Fibroblast of lung (primary cell): ENCODE results near the gene SLC19A3. TPM values are rescaled to one million over a fixed set of nuclear protein-coding genes. Genes with fewer than 3 reads are reported as not detected.

Experiments used
- DNase-seq, 2 donors: peaks; one replicate each; pipeline versions ENCODE4 v3.0.0 to v3.0.0-alpha.2; 2010; ENCODE audit warnings: low read depth in 2 of 2
- H2AFZ ChIP-seq: 2 replicates; pipeline ENCODE4 v1.5.1; 2012; ENCODE audit warnings: low read length, control low read depth, inconsistent platforms
- H3K27ac ChIP-seq: 2 replicates; pipeline ENCODE4 v1.5.1; 2011; ENCODE audit warnings: low read length, control low read depth; ENCODE audit not compliant: insufficient read depth
- H3K27me3 ChIP-seq: 2 replicates; pipeline ENCODE4 v1.5.1; 2011; ENCODE audit warnings: mild to moderate bottlenecking, low read length; ENCODE audit not compliant: control insufficient read depth, insufficient read depth
- H3K36me3 ChIP-seq: 2 replicates; pipeline ENCODE4 v1.5.1; 2011; ENCODE audit warnings: low read length; ENCODE audit not compliant: control insufficient read depth, insufficient read depth
- H3K4me1 ChIP-seq: 2 replicates; pipeline ENCODE4 v1.5.1; 2011; ENCODE audit warnings: low read length; ENCODE audit not compliant: control insufficient read depth, insufficient read depth; ENCODE audit errors: extremely low read depth
- H3K4me2 ChIP-seq: 2 replicates; pipeline ENCODE4 v1.5.1; 2011; ENCODE audit warnings: low read length, control low read depth; ENCODE audit not compliant: insufficient read depth; ENCODE audit errors: extremely low read depth
- H3K4me3 ChIP-seq, 4 experiments: fragments of 200-600 bp in 1 of 4; sonication (generic) in 1 of 4; replicated peaks in 1 of 4; 2 replicates each; pipeline ENCODE4 v1.5.1; 2011 to 2016; ENCODE audit warnings: low read length in 4 of 4, low read depth in 3 of 4, mild to moderate bottlenecking in 3 of 4, control low read depth in 2 of 4, inconsistent platforms in 1 of 4, mixed read lengths in 1 of 4; ENCODE audit not compliant: insufficient read depth in 1 of 4; ENCODE audit errors: control extremely low read depth in 1 of 4
- H3K79me2 ChIP-seq: 2 replicates; pipeline ENCODE4 v1.5.1; 2012; ENCODE audit warnings: mild to moderate bottlenecking, low read length, inconsistent platforms; ENCODE audit not compliant: control insufficient read depth, insufficient read depth
- H3K9ac ChIP-seq: 2 replicates; pipeline ENCODE4 v1.5.1; 2011; ENCODE audit warnings: mild to moderate bottlenecking, low read length, control low read depth; ENCODE audit not compliant: insufficient read depth
- H3K9me3 ChIP-seq: 2 replicates; pipeline ENCODE4 v1.5.1; 2012; ENCODE audit warnings: low read depth, low read length; ENCODE audit not compliant: control insufficient read depth, insufficient read depth
- H4K20me1 ChIP-seq: 2 replicates; pipeline ENCODE4 v1.5.1; 2011; ENCODE audit warnings: low read length; ENCODE audit not compliant: control insufficient read depth, insufficient read depth; ENCODE audit errors: extremely low read depth
- EZH2 ChIP-seq: IDR thresholded peaks from 2 replicates; pipeline ENCODE4 v1.5.1; 2012; ENCODE audit warnings: low read length, control low read depth, mild to moderate bottlenecking; ENCODE audit errors: missing control alignments
- polyA plus RNA-seq, 2 donors: library from polyadenylated mRNA; depleted of rRNA in 1 of 2; stranded (reverse) in 1 of 2; unstranded in 1 of 2; fragments of >200 nt; gene quantifications; 2 replicates each; pipeline ENCODE4 v1.2.1, GENCODE V29; 2011 to 2012; ENCODE audit warnings: missing spikeins in 1 of 2
- total RNA-seq: library from RNA; depleted of rRNA; stranded (reverse); fragments of >200 nt; gene quantifications from 2 replicates; pipeline ENCODE4 v1.2.1, GENCODE V29; 2014
- TF ChIP-seq, protein P1 (sequence below), 2 donors: IDR thresholded peaks in 1 of 2; conservative IDR thresholded peaks in 1 of 2; 1 replicate in 1 of 2; 2 replicates in 1 of 2; pipeline ENCODE4 v1.5.1; 2011 to 2012; ENCODE audit warnings: low read length in 2 of 2, control low read depth in 1 of 2, inconsistent platforms in 1 of 2, low read depth in 1 of 2, mild to moderate bottlenecking in 1 of 2

Gene SLC19A3
- total and polyA plus RNA-seq, 2 donors (not counting 1 experiment from before 2014, with no cell fraction given): 0.11 to 0.17 TPM

DNA sequence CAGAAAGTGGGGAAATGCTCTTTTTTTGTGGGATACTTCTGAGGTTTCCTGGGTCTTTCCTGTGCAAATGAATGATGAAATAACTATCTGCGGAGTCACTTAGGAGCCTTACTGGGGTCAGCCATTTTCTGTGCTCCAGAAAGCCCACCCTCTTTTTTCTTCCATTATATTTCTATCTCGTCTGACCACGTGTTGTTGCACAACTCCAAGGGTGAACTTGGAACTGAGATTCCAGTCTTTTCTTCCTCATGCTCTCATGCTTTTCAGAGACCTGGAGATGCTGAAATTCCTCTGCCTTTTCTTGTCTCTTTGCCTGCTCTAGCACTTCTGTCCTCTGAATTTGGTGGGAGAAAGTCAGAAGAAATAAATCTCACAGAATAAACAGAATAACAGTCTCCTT, 56.0 kb downstream of the SLC19A3 start:
- Histone ChIP-seq H3K27ac (no peak overlapping the region), H3K36me3 (no peaks in the 10 kb centered on the region), H3K4me3 (no peak overlapping the region), H3K4me1 (no peaks in the 10 kb centered on the region), H3K9ac (no peak overlapping the region), H3K9me3 (no peaks in the 10 kb centered on the region), H4K20me1 (no peaks in the 10 kb centered on the region), H3K4me2 (no peak overlapping the region), H3K27me3 (no peaks in the 10 kb centered on the region), H3K79me2 (no peaks in the 10 kb centered on the region), H2AFZ (no peak overlapping the region)
- no peak for TF ChIP-seq EZH2
- TF ChIP-seq, protein P1, sequence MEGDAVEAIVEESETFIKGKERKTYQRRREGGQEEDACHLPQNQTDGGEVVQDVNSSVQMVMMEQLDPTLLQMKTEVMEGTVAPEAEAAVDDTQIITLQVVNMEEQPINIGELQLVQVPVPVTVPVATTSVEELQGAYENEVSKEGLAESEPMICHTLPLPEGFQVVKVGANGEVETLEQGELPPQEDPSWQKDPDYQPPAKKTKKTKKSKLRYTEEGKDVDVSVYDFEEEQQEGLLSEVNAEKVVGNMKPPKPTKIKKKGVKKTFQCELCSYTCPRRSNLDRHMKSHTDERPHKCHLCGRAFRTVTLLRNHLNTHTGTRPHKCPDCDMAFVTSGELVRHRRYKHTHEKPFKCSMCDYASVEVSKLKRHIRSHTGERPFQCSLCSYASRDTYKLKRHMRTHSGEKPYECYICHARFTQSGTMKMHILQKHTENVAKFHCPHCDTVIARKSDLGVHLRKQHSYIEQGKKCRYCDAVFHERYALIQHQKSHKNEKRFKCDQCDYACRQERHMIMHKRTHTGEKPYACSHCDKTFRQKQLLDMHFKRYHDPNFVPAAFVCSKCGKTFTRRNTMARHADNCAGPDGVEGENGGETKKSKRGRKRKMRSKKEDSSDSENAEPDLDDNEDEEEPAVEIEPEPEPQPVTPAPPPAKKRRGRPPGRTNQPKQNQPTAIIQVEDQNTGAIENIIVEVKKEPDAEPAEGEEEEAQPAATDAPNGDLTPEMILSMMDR (conservative IDR thresholded peaks at IDR 0.05 in 1 of 2, IDR thresholded peaks at IDR 0.05 in 1 of 2; ENCODE audit: low read depth in 1 of 2, low read length in 2 of 2): no peak
- peak in 1 of 2 donors; percentile 6 for DNase-seq

GRCh38 chr2:227661025-227661649, 56.7 kb downstream of the SLC19A3 start:
- no peak overlapping the region for H3K4me3 ChIP-seq
- H3K9ac ChIP-seq: no peak overlapping the region
- TF ChIP-seq EZH2: no peak
- TF ChIP-seq, protein P1 (conservative IDR thresholded peaks at IDR 0.05 in 1 of 2, IDR thresholded peaks at IDR 0.05 in 1 of 2; ENCODE audit: low read depth in 1 of 2, low read length in 2 of 2): no peak
- H3K79me2 ChIP-seq: no peaks in the 10 kb centered on the region
- no peak overlapping the region for H3K4me2 ChIP-seq
- no peak for DNase-seq
- H4K20me1 ChIP-seq: no peaks in the 10 kb centered on the region
- H3K9me3 ChIP-seq: no peaks in the 10 kb centered on the region
- H3K27me3 ChIP-seq: no peaks in the 10 kb centered on the region
- H2AFZ ChIP-seq: no peak overlapping the region
- no peak overlapping the region for H3K27ac ChIP-seq
- H3K36me3 ChIP-seq: no peaks in the 10 kb centered on the region
- H3K4me1 ChIP-seq: no peaks in the 10 kb centered on the region

- H3K4me2 ChIP-seq: no peak overlapping the region
- no peak for TF ChIP-seq EZH2
- TF ChIP-seq, protein P1 (conservative IDR thresholded peaks at IDR 0.05 in 1 of 2, IDR thresholded peaks at IDR 0.05 in 1 of 2; ENCODE audit: low read depth in 1 of 2, low read length in 2 of 2): no peak
- no peak overlapping the region for H3K4me3 ChIP-seq
- peaks cover 4% of the 10 kb centered on the region for H3K4me1 ChIP-seq
- H2AFZ ChIP-seq: no peak overlapping the region
- DNase-seq: peak; percentile 65 to 69
- H3K79me2 ChIP-seq: no peaks in the 10 kb centered on the region
- H3K9ac ChIP-seq: no peak overlapping the region
- H3K27ac ChIP-seq: no peak overlapping the region
- no peaks in the 10 kb centered on the region for H3K27me3 ChIP-seq
- no peaks in the 10 kb centered on the region for H3K9me3 ChIP-seq
- no peaks in the 10 kb centered on the region for H3K36me3 ChIP-seq
- no peaks in the 10 kb centered on the region for H4K20me1 ChIP-seq
Measured at GRCh38 chr2:227657199-227657845, 60.5 kb downstream of the SLC19A3 start.
